ENCODE measurements around the gene MB21D2.
"Not testable (repeated sequence)": the region's sequence is repeated elsewhere in the genome, so short reads cannot be mapped to it uniquely, and the experiment has no call there.

MB21D2 gene, protein sequence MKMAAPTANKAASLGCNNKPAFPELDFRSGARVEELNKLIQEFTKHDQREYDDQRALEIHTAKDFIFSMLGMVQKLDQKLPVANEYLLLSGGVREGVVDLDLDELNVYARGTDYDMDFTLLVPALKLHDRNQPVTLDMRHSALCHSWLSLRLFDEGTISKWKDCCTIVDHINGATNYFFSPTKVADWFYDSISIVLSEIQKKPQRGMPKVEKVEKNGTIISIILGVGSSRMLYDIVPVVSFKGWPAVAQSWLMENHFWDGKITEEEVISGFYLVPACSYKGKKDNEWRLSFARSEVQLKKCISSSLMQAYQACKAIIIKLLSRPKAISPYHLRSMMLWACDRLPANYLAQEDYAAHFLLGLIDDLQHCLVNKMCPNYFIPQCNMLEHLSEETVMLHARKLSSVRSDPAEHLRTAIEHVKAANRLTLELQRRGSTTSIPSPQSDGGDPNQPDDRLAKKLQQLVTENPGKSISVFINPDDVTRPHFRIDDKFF

DNA sequence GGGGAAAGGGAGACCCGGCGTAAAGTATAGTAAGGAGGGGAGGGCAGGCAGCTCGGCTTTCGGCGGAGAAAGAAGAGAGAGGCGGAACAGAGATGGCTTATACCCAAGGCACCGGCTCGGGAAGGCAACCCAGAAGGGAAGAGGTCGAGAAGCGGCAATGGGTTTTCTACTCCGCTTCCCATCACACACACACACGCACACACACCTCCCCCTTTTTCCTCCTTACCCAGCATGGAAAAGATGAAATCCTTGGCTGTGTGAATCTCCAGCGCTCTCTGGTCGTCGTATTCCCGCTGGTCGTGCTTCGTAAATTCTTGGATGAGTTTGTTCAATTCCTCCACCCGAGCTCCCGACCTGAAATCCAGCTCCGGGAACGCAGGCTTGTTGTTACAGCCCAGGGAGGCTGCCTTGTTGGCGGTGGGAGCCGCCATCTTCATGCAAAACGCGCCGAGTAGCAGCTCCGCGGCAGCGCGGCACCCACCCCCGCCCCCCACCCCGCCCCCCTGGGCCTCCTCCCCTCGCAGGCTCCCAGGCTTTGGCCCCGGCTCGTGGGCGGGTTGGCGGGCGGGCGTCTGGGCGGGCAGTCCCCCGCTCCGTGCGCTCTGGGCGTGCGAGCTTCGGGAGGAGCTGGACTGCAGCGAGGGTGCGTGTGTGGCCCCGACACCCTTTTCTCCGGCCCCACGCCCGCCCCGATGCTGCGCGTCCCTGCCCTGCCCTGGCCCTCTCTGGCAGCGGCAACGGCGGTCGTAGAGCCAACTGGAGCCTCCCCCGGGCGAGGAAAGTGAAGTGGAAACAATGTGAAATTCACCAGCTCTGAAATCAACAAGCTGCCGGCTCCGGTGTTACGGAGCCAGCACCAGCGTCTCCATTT lies at the start of gene MB21D2:
Gene MB21D2, minus strand, starts transcription at position 453 of the 871 bp plus-strand sequence. Its CDS starts 16 bp downstream, at position 437.
- peak in 1 of 2 experiments; percentile 64 for DNase-seq (ENCODE audit: low read depth in 2 of 2)

DNA sequence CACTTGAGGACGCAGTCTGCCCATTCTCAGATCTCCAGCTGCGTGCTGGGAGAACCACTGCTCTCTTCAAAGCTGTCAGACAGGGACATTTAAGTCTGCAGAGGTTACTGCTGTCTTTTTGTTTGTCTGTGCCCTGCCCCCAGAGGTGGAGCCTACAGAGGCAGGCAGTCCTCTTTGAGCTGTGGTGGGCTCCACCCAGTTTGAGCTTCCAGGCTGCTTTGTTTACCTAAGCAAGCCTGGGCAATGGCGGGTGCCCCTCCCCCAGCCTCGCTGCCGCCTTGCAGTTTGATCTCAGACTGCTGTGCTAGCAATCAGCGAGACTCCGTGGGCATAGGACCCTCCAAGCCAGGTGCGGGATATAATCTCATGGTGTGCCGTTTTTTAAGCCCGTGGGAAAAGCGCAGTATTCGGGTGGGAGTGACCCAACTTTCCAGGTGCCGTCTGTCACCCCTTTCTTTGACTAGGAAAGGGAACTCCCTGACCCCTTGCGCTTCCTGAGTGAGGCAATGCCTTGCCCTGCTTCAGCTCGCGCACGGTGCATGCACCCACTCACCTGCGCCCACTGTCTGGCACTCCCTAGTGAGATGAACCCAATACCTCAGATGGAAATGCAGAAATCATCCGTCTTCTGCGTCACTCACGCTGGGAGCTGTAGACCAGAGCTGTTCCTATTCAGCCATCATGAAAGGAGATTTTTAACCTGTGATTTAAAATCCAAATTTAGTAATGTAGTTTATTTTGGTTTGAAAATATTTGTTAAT lies 47.5 kb upstream of the MB21D2 start:
- DNase-seq (ENCODE audit: low read depth in 2 of 2), result not testable (repeated sequence)

DNA sequence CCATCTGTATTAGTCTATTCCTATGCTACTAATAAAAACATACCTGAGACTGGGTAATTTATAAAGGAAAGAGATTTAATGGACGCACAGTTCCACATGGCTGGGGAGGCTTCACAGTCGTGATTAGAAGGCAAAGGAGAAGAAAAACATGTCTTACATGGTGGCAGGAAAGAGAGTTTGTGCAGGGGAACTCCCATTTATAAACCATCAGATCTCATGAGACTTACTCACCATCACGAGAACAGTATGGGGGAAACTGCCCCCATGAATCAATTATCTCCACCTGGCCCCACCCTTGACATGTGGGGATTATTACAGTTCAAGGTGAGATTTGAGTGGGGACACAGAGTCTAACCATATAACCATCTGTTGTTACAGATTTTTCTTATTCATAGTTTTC lies 42.1 kb upstream of the MB21D2 start:
- DNase-seq (ENCODE audit: low read depth in 2 of 2), result no peak

DNA sequence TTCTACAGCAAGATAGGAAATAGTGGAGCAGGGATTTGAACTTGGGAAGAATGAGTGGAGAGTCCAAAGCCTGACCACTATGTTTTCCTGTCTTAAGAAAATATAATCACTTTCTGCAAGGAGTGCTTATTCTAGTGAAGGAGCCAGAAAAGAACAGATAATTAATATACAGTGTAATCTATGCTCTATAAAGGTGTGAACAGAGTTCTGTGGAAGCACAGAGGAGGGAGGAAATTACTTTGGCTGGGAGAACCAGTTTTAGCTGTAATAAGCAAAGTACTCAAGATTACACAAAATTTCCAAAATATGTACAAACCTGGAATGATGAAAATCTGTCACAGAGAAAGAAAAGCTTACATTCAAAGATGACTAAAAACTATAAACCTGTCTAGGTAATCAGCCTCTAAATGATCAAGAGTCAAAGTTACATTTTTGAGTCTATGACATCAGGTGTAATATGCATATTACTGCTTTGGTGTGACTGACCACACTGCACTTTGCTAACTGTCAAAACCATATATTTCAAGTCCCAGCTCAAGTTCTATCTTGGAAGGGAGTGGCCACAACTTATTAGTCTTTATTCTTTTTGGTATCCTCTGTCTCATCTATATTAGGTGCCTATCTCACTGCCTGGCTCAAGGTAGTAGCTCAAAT lies 40.7 kb upstream of the MB21D2 start:
- no peak for DNase-seq (ENCODE audit: low read depth in 2 of 2)

DNA sequence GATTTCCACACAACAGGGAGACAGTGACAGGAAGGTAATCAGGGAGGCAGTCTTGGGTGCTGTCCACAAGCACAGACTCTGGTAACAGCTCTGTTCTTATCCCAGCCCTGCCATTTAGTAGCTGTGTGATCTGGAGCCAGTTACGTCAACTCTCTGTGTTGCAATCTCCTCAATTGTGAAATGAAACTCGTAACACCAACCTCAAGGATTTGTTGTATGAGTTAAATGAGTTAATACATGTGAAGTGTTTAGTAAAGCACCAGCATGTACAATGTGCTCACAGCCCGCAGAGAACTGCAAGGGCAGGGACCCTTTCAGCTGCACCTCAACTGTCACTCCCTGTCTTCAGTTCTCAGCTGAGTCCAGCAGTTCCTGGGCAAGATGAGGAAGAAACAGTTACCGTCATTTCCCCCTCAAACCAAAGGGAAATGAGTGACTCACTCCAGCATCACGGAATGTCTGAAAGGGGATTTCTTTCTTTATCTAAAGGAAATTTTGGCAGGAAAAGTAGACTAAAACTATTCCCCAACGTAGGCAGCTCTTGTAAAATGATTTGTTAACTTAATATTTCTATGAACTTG lies 39.9 kb upstream of the MB21D2 start:
- peak; percentile 87 to 90 for DNase-seq (ENCODE audit: low read depth in 2 of 2)

DNA sequence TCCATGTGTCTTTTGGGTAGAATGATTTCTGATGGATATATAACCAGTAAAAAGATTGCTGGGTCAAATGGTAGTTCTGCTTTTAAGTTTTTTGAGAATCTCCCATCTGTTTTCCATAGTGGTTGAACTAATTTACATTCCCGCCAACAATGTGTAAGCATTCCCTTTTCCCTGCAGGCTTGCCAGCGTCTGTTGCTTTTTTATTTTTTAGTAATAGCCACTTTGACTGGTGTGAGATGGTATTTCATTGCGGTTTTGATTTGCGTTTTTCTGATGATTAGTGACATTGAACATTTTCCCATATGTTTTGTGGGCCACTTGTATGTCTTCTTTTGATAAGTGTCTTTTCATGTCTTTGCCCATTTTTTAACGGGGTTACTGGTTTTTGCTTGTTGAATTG lies 36.3 kb upstream of the MB21D2 start:
- peak in 1 of 2 experiments; percentile 48 for DNase-seq (ENCODE audit: low read depth in 2 of 2)

DNA sequence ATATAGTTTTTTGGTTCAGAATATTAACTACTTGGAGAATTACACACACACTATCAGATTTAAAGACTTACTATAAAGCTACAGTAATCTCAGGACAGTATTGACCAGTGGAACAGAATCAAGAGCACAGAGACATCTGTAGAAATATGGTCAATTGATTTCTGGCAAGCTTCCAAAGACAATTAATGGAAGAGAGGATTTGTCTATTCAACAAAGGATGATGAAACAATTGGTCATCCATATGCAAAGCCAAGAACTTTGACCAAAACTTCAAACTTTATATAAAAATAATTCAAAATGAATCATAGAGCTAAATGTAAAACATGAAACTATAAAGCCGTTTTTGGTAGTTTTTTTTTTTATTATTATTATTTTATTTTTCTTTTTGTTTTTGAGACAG lies 29.8 kb upstream of the MB21D2 start:
- no peak for DNase-seq (ENCODE audit: low read depth in 2 of 2)

DNA sequence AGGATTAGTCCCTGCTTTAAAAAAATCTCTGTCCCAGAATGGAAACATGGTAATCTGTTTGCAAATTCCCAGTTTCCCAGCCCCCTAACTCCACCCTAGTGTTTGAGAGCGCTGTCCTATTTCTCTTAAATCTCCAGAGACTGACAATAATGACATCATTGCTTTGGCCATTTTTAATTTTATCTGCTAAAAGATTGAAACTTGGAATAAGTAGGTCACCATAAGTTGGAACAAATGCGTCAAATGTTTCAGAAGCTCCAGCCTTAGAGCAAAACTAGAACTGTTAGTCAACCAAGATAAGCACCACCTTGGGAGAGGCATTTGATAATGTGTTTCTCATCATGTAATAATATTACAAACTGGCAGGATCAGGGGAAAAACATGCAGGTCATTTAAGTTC lies 25.7 kb upstream of the MB21D2 start:
- DNase-seq (ENCODE audit: low read depth in 2 of 2), result no peak

DNA sequence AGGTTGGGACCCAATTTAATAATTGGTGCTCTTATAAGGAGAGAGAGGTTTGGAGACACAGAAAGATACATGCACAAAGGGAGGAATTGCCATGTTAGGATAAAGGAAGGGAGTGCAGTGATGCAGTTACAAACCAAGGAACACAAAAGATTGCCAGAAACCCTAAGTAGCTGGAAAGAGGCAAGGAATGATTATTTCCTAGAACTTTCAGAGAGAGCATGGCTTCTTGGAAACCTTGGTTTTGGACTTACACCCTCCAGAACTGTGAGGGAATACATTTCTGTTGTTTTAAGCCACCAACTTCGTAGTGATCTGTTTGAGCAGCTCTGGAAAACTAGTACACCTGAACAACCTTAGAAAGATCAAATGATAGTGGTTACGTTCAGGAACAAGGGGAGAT lies 25.0 kb upstream of the MB21D2 start:
- no peak for DNase-seq (ENCODE audit: low read depth in 2 of 2)

DNA sequence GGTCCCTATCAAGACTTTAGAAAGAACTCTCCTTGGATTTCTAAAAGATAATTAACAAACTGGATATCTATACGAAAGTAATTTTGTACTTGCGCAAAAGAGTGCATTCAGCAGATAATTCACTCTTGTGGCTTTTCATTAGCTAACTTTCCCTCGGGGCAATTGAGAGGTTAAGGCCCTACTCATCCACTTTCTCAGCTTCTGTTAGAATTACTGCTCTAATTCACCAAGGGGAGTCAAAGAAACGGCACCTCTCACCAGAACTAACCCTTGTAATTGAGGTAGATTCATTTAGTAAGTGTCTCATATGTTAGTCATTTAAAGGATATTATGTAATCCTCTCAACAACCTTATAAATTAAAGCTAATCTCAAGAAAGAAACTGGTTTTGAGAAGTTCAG lies 22.5 kb upstream of the MB21D2 start:
- DNase-seq (ENCODE audit: low read depth in 2 of 2), result no peak

DNA sequence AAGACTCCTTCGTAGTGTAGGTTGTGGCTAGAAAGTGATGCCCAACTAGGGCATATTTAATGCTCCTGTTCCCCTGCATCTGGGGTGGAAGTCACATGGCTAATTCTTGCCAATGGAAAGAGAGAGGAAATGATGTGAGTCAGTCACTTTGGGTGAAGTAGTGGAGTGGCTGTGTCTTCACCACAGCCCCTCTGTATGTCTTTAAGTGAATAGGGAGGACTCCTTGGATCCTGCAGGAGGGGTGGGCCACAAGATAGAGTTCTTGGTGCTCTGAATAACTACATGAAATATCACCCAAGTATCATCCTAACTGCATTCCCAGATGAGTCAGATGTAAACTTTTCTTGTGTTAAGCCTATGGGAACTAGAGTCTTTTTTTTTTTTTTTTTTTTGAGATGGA lies 17.8 kb upstream of the MB21D2 start:
- no peak for DNase-seq (ENCODE audit: low read depth in 2 of 2)

DNA sequence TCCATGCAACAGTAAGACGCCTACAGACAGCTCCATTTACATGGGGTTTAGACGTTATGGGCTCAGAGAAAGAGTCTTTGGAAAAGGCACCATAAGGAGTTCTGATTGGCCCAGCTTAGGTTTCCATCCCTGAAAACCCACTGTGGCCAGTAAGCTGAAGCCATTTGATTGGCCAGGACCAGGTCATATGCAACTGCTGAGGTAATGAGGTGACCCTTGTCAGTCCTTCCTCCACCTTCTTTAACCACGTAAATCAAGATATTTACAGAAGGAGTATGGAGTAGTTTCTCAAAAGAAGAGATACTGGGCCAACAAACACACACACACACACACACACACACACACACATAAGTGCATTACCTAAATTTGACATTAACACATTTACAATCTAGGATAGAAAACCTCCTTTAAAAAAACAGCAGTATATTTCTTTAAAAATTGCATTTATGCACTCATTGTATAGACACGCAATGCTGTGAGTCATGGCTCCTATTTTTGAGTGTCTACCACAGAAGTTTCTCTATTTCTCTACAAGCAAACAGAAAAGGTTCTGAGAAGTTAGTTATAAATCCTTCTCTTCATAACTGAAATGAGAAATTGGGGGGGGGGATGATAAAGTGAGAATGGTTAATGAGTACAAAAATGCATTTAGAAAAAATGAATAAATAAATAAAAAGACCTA lies 16.3 kb upstream of the MB21D2 start:
- no peak for DNase-seq (ENCODE audit: low read depth in 2 of 2)

DNA sequence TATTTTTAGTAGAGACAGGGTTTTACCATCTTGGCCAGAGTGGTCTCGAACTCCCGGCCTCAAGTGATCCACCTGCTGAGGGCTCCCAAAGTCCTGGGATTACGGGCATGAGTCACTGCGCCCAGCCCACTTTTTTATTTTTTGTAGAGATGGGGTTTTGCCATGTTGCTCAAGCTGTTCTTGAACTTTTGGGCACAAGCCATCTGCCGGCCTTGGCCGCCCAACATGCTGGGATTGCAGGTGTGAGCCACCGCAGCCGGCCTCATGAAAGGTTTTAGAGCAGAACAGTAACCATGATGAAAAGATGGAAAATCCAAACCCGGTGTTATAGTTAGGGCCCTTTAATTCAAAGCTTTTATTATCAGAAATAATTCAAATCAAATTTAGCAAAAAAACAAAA lies 15.6 kb upstream of the MB21D2 start:
- DNase-seq (ENCODE audit: low read depth in 2 of 2), result no peak

DNA sequence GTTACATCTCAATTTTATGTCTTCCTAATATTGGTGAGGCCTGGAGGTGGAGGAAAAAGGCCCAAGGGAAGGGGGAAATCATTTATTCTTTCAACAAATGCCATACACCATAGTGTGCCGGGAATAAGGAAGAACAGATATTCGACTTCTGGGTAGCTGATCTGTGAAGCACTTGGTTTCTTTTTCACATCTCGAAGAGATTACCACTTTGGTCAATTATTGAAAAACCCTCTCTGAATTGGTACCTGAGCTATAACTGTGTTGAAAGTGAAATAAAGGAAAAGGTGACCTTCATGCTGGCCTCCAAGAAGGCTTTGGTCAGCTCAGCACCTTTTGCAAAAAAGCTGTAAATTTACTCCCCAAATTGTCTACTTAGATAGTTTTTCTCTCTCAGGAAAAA lies 14.2 kb upstream of the MB21D2 start:
- DNase-seq (ENCODE audit: low read depth in 2 of 2), result no peak

DNA sequence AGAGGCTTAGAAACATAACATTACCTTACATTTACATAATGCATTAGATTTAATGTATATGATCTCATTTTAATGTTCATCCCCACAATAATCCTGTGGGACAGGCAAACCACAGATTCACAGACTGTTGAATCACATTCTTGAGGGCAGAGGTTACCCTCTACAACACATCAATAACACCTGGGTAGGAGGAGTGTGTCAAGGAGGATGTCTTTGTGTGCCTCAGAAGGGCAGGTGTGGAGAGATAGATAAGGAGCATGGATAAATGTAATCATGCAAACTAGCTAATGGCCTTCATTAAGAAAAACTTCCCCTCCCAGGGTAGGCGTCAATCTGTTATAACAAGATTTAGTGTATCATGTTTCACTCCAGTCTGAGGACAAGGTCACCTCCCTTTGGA lies 12.9 kb upstream of the MB21D2 start:
- no peak for DNase-seq (ENCODE audit: low read depth in 2 of 2)

DNA sequence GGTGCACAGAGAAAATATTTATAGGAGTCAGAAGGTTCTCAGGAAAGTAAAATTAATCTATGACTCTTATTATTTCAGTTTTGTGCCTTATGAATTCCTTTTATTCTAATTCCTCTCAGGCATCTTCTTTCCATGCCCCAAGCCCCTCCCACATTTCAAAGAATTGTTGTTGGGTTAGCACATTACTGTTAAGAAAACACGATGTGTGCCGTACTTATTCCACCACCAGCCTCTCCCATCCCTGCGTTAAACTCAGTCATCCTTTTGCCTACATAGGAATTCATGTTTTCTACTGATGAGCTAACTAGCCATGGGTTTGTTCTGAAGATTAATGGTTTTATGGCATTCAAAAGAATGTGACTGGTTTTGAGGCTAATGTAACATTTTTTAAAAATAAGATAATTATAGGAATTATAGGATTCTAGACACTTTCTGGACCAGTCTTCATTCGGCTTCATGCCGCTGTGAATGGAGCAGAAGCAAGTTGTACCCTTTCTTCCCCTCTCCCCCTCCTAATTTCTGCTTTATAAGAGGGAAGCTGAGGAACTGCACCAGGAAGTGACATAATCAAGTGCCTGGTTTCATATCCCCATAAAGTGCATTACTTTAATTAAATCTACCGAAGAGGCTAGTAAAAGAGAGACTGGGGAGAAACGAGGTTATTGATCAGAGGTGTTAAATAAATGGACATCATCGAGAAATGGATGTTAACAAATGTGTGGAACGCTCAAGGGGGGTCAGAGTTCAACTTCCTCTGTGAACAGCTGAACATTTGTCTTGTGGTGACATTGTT lies 12.3 kb upstream of the MB21D2 start:
- peak in 1 of 2 experiments; percentile 57 for DNase-seq (ENCODE audit: low read depth in 2 of 2)

DNA sequence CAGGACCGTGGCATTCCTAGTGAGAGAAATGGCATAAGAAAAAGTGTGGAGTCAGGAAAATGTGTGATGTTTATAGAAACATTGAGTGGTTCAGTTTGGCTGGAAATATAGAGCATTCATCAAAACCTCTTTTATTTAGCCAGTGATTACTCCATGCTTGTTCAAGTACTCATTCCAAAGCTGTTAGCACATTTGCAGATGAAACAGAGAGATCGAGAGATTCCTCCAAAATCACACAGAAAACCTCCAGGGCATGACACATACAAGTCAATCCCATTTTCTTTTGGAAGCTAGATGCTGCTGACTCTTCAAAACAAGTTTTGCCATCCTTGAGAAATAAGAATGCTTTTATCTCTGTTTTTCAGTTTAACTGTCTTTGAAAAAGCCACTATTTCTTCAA lies 11.5 kb upstream of the MB21D2 start:
- no peak for DNase-seq (ENCODE audit: low read depth in 2 of 2)

DNA sequence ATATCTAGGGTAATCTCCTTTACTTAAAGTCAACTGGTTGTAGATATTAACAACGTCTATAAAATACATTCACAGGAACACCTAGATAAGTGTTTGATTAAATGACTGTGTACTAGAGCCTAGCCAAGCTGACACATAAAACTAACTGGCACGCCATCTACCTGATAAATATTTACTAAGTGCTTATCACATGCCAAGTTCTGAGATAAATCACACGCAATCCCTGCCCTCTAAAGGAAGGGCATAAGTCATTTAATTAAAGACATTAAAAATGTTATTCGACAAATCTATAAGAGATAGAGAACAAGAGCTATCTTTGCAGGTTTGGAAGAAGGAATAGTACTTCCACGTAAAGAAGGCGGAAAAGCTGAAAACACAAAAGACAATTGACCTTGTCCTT lies 11.1 kb upstream of the MB21D2 start:
- no peak for DNase-seq (ENCODE audit: low read depth in 2 of 2)

DNA sequence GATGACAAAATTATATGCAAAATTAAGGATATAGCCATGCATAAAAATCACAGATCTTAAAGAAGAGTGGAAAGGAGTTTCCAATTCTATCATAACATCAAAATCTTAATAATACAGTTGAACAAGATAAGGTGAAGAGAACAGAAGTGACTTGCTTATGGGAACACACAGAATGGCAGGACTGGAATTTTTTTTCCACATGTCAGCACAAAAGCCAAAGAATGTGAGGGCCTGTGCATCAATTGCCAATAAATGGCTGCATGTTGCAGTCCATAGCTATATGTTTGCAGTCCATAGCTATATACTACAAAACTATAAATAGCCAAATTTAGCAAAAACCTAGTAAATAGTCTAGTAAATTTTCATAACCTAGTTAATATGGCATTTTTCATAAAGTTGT lies 10.4 kb upstream of the MB21D2 start:
- DNase-seq (ENCODE audit: low read depth in 2 of 2), result no peak

DNA sequence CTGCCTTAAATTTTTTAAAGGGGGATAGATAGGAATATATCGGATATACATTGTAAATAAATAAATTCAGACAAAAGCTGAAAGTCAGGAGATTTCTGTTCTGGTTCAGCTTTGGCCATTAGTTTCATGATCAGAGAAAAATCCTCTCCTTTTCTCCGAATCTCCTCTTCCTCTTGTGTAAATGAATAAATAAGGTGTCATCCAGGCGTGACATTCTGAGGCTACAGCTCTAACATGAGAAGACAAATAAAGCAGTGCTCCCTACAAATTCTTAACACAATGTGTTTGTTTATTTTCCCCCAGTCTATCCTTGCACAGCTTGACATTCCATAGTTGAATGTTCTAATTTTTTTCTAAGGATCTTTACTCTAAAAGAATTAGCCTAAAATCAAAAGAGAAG lies 9.4 kb upstream of the MB21D2 start:
- no peak for DNase-seq (ENCODE audit: low read depth in 2 of 2)

Data from fibroblast of skin of left biceps (primary cell).